ENCODE measurements around the gene GALNT9. TPM values are rescaled to one million over a fixed set of nuclear protein-coding genes. Genes with fewer than 3 reads are reported as not detected.

GALNT9 gene
- total RNA-seq, 1 donor from 2014 or later = 1.6 TPM

DNA sequence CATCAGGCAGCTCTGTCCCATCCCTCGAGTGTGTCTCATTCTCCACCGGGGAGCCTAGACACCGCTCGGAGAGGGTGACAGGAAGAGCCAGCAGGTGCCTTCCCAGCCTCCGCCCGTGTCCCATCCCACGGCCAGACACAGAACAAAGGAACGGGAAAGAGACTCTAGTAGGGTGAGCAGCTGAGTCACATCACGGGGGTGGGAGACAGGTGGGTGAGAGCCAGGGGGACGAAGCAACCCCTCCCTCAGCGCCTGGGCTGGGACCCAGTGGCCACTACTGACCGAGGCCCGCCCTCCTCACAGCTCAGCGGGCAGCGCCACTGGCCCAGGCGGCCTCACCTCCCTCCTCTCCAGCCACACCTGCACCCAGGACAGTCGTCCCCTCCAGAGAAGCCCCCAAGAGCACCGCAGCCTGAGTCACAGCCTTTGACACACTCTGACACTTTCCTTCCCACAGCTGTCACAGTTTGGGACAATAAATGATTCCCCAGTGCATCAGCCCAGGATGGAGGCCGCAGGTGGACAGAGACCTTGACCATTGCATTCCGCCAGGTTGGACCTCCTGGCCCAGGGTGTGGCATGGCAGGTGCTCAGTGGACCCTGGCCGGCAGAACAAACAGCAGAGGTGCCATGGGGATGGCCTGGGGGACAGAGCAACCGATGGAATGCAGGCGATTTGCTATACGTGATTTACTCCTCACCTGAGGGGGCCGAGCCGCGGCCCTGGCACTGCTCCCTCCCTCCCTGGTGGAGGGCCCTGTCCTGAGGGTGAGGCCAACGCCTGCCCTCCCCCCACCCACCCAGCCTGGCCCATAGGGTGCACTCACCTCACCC, 45.4 kb upstream of the GALNT9 start:
- no peaks in the 10 kb centered on the region for H3K36me3 Mint-ChIP-seq
- peaks cover 71% of the 10 kb centered on the region for H3K27me3 Mint-ChIP-seq
- no peak for DNase-seq (ENCODE audit: extremely low spot score, unreplicated experiment)
- H3K9me3 Mint-ChIP-seq = peaks cover 7% of the 10 kb centered on the region
- TF ChIP-seq, protein P1, sequence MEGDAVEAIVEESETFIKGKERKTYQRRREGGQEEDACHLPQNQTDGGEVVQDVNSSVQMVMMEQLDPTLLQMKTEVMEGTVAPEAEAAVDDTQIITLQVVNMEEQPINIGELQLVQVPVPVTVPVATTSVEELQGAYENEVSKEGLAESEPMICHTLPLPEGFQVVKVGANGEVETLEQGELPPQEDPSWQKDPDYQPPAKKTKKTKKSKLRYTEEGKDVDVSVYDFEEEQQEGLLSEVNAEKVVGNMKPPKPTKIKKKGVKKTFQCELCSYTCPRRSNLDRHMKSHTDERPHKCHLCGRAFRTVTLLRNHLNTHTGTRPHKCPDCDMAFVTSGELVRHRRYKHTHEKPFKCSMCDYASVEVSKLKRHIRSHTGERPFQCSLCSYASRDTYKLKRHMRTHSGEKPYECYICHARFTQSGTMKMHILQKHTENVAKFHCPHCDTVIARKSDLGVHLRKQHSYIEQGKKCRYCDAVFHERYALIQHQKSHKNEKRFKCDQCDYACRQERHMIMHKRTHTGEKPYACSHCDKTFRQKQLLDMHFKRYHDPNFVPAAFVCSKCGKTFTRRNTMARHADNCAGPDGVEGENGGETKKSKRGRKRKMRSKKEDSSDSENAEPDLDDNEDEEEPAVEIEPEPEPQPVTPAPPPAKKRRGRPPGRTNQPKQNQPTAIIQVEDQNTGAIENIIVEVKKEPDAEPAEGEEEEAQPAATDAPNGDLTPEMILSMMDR (conservative IDR thresholded peaks at IDR 0.05) = no peak
- H3K4me3 Mint-ChIP-seq = no peak overlapping the region
- no peak overlapping the region for H3K27ac Mint-ChIP-seq
- H3K4me1 Mint-ChIP-seq (ENCODE audit: unreplicated experiment) = no peaks in the 10 kb centered on the region

DNA sequence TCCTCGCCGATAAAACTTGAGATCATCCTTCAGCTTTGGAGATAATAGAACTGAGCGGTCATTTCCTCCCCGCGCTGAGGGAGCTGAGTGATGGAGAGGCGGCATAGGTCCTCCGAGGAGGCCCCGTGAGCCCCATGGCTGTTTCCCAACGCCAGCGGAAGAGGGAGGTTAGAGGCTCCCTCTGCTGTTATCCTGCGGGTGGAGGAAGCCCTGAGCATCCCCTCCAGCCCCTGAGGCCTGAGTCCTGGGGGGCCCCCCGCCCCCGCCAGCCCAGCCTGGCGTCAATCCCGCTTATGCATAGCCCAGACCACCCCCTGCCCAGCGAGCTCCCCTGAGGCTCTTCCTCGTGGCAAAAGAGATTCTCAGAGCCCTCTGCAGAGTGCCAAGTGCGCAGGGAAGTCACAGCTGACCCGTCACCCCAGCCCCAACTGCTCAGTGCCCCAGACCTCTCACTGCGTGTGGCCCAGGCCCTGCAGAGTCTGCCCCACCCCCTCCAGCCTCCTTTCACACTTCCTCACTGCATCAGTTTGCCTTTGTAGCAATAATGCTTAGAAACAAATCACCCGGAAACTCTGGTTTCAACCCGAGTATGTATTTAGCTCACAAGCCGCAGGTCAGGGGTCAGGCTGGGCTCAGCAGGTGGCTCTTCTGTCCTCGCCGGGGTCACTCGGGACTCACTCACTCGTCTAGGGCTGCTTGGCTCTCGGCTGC, 44.7 kb upstream of the GALNT9 start:
- Mint-ChIP-seq H3K4me3 (no peak overlapping the region), H3K27ac (no peak overlapping the region), H3K36me3 (no peaks in the 10 kb centered on the region), H3K9me3 (peaks cover 7% of the 10 kb centered on the region), H3K27me3 (peaks cover 73% of the 10 kb centered on the region), H3K4me1 (ENCODE audit: unreplicated experiment) (no peaks in the 10 kb centered on the region)
- TF ChIP-seq, protein P1 (conservative IDR thresholded peaks at IDR 0.05) = no peak
- DNase-seq (ENCODE audit: extremely low spot score, unreplicated experiment) = no peak

DNA sequence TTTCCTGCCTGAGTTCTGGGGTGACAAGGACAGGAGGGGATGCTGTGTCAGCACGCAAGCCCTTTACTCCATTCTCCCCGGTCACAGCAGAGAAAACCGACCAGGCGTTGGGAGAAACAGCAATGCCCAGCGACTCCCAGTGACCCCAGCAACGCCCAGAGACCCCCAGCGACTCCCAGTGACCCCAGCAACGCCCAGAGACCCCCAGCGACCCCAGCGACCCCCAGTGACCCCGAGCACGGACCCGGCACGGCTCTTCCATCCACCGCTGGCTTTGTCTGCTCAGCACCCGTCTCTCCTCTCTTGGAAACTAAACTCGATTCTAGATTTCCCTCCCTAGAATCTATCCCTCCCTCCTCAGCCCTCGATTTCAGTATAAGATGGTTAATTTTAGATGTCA, 38.5 kb upstream of the GALNT9 start:
- TF ChIP-seq, protein P1 (conservative IDR thresholded peaks at IDR 0.05) = no peak
- Mint-ChIP-seq H3K27ac (no peak overlapping the region), H3K4me3 (no peak overlapping the region), H3K36me3 (no peaks in the 10 kb centered on the region), H3K9me3 (peaks cover 7% of the 10 kb centered on the region), H3K4me1 (ENCODE audit: unreplicated experiment) (peaks cover 5% of the 10 kb centered on the region), H3K27me3 (peaks cover 45% of the 10 kb centered on the region)
- no peak for DNase-seq (ENCODE audit: extremely low spot score, unreplicated experiment)

DNA sequence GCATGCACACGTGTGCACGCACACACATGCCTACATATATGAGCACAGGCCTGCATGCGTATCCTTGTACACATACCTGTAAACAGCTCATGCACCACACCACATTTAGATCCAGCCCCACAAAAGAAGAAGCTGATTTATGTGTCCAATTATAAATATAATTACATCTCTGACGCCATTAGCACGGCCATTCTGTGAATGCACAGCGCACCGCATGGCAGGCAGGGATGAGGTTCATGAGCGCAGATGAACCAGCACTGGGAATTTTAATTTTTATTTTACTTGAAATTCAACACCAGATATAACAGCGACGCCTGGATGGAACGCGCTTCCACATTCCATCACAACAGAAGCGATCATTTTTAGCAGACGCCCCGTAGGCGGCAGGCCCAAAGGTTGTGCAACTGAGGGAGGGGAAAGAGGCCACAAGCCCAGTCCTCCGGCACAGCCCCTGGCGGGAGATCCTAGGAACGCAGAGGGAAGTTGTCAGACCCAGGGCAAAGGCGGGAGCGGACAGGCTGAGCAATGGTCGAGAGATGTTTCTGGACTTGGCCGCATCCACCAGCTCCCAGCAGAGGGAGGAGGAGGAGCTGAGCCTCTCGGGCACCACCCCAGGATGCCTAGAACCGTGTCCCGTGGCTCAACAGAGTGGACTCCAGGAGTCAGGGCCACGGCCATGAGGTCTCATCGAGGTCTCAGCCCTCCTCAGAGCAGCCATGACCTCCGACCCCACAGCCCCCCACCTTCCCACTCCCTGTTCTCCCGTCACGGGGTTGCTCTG, 37.9 kb upstream of the GALNT9 start:
- Mint-ChIP-seq H3K4me3 (no peak overlapping the region), H3K36me3 (no peaks in the 10 kb centered on the region), H3K9me3 (peaks cover 7% of the 10 kb centered on the region), H3K27ac (no peak overlapping the region), H3K27me3 (peaks cover 45% of the 10 kb centered on the region), H3K4me1 (ENCODE audit: unreplicated experiment) (peaks cover 5% of the 10 kb centered on the region)
- TF ChIP-seq, protein P1 (conservative IDR thresholded peaks at IDR 0.05) = no peak
- DNase-seq (ENCODE audit: extremely low spot score, unreplicated experiment) = no peak

DNA sequence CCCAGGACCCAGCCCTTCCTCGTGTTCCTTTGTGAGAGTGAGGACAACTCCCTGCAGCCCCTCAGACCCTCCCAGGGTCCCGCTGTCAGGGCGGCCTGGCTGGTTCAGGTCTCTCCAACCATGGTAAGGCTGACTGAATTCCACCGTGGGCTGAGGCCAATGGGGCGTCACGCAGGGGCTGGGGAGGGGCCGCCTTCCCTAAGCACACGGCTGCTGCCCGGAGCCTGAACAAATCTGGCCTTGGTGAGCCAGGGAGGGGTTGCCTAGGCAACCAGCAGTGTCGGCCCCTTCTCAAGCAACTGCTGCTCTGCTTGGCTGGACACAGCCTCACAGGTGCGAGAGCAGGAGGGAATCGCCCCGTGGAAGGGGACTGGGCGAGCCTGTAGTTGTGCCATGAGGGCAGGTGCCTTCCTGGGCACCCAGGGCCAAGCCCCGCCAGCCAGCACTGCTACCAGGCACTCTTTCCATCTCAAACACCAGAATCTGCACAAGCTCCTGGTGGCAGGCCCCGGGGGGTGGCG, 37.0 kb upstream of the GALNT9 start:
- Mint-ChIP-seq H3K36me3 (no peaks in the 10 kb centered on the region), H3K4me3 (no peak overlapping the region), H3K27me3 (peaks cover 38% of the 10 kb centered on the region), H3K9me3 (peaks cover 6% of the 10 kb centered on the region), H3K27ac (no peak overlapping the region), H3K4me1 (ENCODE audit: unreplicated experiment) (peaks cover 5% of the 10 kb centered on the region)
- TF ChIP-seq, protein P1 (conservative IDR thresholded peaks at IDR 0.05) = no peak
- no peak for DNase-seq (ENCODE audit: extremely low spot score, unreplicated experiment)
